Esophagus muscularis mucosa (tissue), 4 donors: ENCODE data around the gene TANGO6. TPM values are rescaled to one million over a fixed set of nuclear protein-coding genes. Genes with fewer than 3 reads are reported as not detected.

ENCODE experiments used
- DNase-seq: peaks from one replicate; pipeline ENCODE4 v3.0.0-alpha.2; 2017; ENCODE audit errors: extremely low spot score
- H3K27ac ChIP-seq, 4 donors: fragments of 200-600 bp; sonication (generic); replicated peaks in 1 of 4; 1 replicate in 3 of 4; 2 replicates in 1 of 4; pipeline ENCODE4 v1.5.1; 2016 to 2019; ENCODE audit warnings: mild to moderate bottlenecking in 1 of 4
- H3K27me3 ChIP-seq, 4 donors: fragments of 200-600 bp; sonication (generic); one replicate each; pipeline versions ENCODE4 v1.5.1 to v1.6.0; 2016 to 2019
- H3K36me3 ChIP-seq, 4 donors: fragments of 200-600 bp; sonication (generic); one replicate each; pipeline ENCODE4 v1.5.1; 2016 to 2019
- H3K4me1 ChIP-seq, 4 donors: fragments of 200-600 bp; sonication (generic); one replicate each; pipeline ENCODE4 v1.5.1; 2016 to 2019
- H3K4me3 ChIP-seq, 4 donors: fragments of 200-600 bp; sonication (generic); 1 replicate in 2 of 4; 2 replicates in 2 of 4; pipeline ENCODE4 v1.5.1; 2016 to 2019; ENCODE audit warnings: mild to moderate bottlenecking in 4 of 4, moderate library complexity in 1 of 4
- H3K9me3 ChIP-seq, 4 donors: fragments of 200-600 bp; sonication (generic); 1 replicate in 3 of 4; 2 replicates in 1 of 4; pipeline ENCODE4 v1.5.1; 2016 to 2019
- EP300 ChIP-seq: sonication (generic); formaldehyde crosslinking; IDR thresholded peaks from one replicate; pipeline ENCODE4 v1.6.1; 2017; ENCODE audit warnings: antibody characterized with exemption
- POLR2A ChIP-seq: fragments of 450-650 bp; IDR thresholded peaks from one replicate; pipeline ENCODE4 v1.6.1; 2017; ENCODE audit warnings: antibody characterized with exemption, moderate library complexity, mild to moderate bottlenecking, low read depth
- POLR2AphosphoS5 ChIP-seq, 2 donors: sonication (generic); formaldehyde crosslinking; IDR thresholded peaks; one replicate each; pipeline ENCODE4 v1.6.1; 2017; ENCODE audit warnings: antibody characterized with exemption in 2 of 2
- WGBS: methylation state at CpG from one replicate; pipeline ENCODE4 v1.1.5; 2018; 5-methylcytosine and 5-hydroxymethylcytosine counted together
- intact Hi-C: fragments of 100-400 bp; cut with DNase I; formaldehyde crosslinking; loops from one replicate; pipeline ENCODE4 v1.15.1; 2023
- total RNA-seq, 4 donors: library from RNA; depleted of rRNA; stranded (reverse); fragments of >200 nt; gene quantifications; one replicate each; pipeline versions ENCODE4 v1.1.0 to v1.2.1, GENCODE V29; 2016
- TF ChIP-seq, protein P1 (sequence below), 3 experiments: fragments of 200-600 bp in 2 of 3; fragments of 450-650 bp in 1 of 3; sonication (generic) in 2 of 3; IDR thresholded peaks; one replicate each; pipeline ENCODE4 v1.5.1; 2017 to 2019; ENCODE audit warnings: antibody characterized with exemption in 3 of 3, mild to moderate bottlenecking in 2 of 3, moderate library complexity in 1 of 3

The TANGO6 gene
- total RNA-seq, 4 donors from 2014 or later: 15.7 to 21.3 (median 18.3) TPM

- TF ChIP-seq POLR2AphosphoS5 (IDR thresholded peaks at IDR 0.05) (no peak), POLR2A (no peak), EP300 (no peak)
- TF ChIP-seq, protein P1, sequence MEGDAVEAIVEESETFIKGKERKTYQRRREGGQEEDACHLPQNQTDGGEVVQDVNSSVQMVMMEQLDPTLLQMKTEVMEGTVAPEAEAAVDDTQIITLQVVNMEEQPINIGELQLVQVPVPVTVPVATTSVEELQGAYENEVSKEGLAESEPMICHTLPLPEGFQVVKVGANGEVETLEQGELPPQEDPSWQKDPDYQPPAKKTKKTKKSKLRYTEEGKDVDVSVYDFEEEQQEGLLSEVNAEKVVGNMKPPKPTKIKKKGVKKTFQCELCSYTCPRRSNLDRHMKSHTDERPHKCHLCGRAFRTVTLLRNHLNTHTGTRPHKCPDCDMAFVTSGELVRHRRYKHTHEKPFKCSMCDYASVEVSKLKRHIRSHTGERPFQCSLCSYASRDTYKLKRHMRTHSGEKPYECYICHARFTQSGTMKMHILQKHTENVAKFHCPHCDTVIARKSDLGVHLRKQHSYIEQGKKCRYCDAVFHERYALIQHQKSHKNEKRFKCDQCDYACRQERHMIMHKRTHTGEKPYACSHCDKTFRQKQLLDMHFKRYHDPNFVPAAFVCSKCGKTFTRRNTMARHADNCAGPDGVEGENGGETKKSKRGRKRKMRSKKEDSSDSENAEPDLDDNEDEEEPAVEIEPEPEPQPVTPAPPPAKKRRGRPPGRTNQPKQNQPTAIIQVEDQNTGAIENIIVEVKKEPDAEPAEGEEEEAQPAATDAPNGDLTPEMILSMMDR (IDR thresholded peaks at IDR 0.05): no peak
- H3K36me3 ChIP-seq: peaks cover 12 to 64% (median 34%) of the 10 kb centered on the region in 4 donors
- intact Hi-C loops: no loop called here
These were observed 135.1 kb downstream of the TANGO6 start for GRCh38 chr16:68978303-68978954.

GRCh38 chr16:68980695-68981315 is 137.5 kb downstream of the TANGO6 start:
- H3K4me1 ChIP-seq: no peaks in the 10 kb centered on the region
- no peak for DNase-seq

More at GRCh38 chr16:68978303-68978954, 135.1 kb downstream of the TANGO6 start:
- Histone ChIP-seq H3K9me3 (no peaks in the 10 kb centered on the region), H3K27me3 (no peaks in the 10 kb centered on the region), H3K27ac (no peak overlapping the region), H3K4me3 (no peak overlapping the region), H3K4me1 (no peaks in the 10 kb centered on the region)
- 90% methylated on average over 2 of the region's 2 CpGs for WGBS
- no peak for DNase-seq

DNA sequence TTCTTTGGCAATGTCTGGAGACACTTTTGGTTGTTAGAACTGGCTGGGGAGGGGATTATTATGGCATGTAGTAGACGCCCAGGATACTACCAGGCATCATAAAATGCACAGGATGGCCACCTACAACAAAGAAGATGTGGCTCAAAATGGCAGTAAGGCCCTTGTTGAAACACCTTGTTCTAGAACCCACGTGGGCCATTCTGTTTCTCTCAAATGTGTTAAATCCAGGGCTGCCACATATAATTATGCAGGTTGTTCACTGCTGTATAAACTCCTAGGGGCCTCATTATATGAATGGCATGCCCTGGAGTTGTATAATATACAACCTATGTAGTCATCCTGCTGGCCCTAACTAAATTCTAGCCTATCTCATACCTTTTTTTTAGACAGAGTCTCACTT is 138.6 kb downstream of the TANGO6 start:
- TF ChIP-seq POLR2A (no peak), POLR2AphosphoS5 (IDR thresholded peaks at IDR 0.05) (no peak), EP300 (no peak)
- TF ChIP-seq, protein P1 (IDR thresholded peaks at IDR 0.05): no peak
- Histone ChIP-seq H3K9me3 (no peaks in the 10 kb centered on the region), H3K4me1 (no peaks in the 10 kb centered on the region), H3K27me3 (no peaks in the 10 kb centered on the region), H3K4me3 (no peak overlapping the region), H3K36me3 (peaks cover 0 to 29% (median 7%) of the 10 kb centered on the region in 4 donors), H3K27ac (no peak overlapping the region)
- 85% methylated on average over 2 of the region's 2 CpGs for WGBS
- peak; percentile 53 for DNase-seq
- intact Hi-C loops: no loop called here

More at GRCh38 chr16:68980695-68981315, 137.5 kb downstream of the TANGO6 start:
- intact Hi-C loops: no loop called here
- Histone ChIP-seq H3K27me3 (no peaks in the 10 kb centered on the region), H3K9me3 (no peaks in the 10 kb centered on the region), H3K36me3 (peaks cover 0 to 40% (median 11%) of the 10 kb centered on the region in 4 donors), H3K4me3 (no peak overlapping the region), H3K27ac (no peak overlapping the region)
- WGBS: 92% methylated on average over 15 of the region's 15 CpGs
- TF ChIP-seq EP300: no peak
- no peak for TF ChIP-seq POLR2AphosphoS5 (IDR thresholded peaks at IDR 0.05)
- TF ChIP-seq, protein P1 (IDR thresholded peaks at IDR 0.05): no peak
- no peak for TF ChIP-seq POLR2A

DNA sequence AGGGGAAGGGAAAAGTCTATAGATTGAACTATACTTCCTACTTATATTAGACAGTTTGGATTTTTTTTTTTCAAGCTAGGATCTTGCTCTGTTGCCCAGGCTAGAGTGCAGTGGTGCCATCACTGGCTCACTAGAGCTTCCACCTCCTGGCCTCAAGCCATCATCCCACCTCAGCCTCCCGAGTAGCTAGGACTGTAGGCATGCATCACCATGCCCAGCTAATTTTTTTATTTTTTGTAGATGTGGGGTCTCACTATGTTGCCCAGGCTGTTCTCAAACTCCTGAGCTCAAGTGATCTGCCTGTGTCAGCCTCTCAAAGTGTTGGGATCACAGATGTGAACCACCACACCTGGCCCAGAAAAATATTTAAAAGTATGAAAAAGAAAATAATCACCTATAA is 141.1 kb downstream of the TANGO6 start:
- intact Hi-C loops: no loop called here
- 91% methylated on average over 1 of the region's 1 CpG for WGBS
- peak; percentile 39 for DNase-seq

More for the DNA sequence above, 141.1 kb downstream of the TANGO6 start:
- Histone ChIP-seq H3K4me3 (no peak overlapping the region), H3K4me1 (no peaks in the 10 kb centered on the region), H3K27me3 (no peaks in the 10 kb centered on the region), H3K9me3 (no peaks in the 10 kb centered on the region), H3K27ac (no peak overlapping the region), H3K36me3 (peaks cover 0 to 16% (median 3%) of the 10 kb centered on the region in 4 donors)
- TF ChIP-seq POLR2A: no peak
- no peak for TF ChIP-seq EP300
- TF ChIP-seq POLR2AphosphoS5 (IDR thresholded peaks at IDR 0.05): no peak
- TF ChIP-seq, protein P1 (IDR thresholded peaks at IDR 0.05): no peak
